ENCODE results near the gene B4GALNT3. TPM values are rescaled to one million over a fixed set of nuclear protein-coding genes. Genes with fewer than 3 reads are reported as not detected.

B4GALNT3 gene
- total RNA-seq, 1 donor = 0.09 TPM

GRCh38 chr12:517538-517937 is 57.8 kb downstream of the B4GALNT3 start:
- DNase-seq (ENCODE audit: low read depth) = no peak
- TF ChIP-seq CTCF (IDR thresholded peaks at IDR 0.05; ENCODE audit: insufficient read depth, low read length) = no peak

GRCh38 chr12:520119-520518 is 60.4 kb downstream of the B4GALNT3 start:
- DNase-seq (ENCODE audit: low read depth) = no peak
- TF ChIP-seq CTCF (IDR thresholded peaks at IDR 0.05; ENCODE audit: insufficient read depth, low read length) = no peak
- H3K4me3 ChIP-seq (ENCODE audit: low read depth, low read length) = no peak overlapping the region

More at GRCh38 chr12:517538-517937, 57.8 kb downstream of the B4GALNT3 start:
- H3K4me3 ChIP-seq (ENCODE audit: low read depth, low read length) = no peak overlapping the region

GRCh38 chr12:522692-523378 is 63.1 kb downstream of the B4GALNT3 start:
- no peak for DNase-seq (ENCODE audit: low read depth)
- no peak overlapping the region for H3K4me3 ChIP-seq (ENCODE audit: low read depth, low read length)
- TF ChIP-seq CTCF (IDR thresholded peaks at IDR 0.05; ENCODE audit: insufficient read depth, low read length) = no peak

GRCh38 chr12:524167-524951 is 64.6 kb downstream of the B4GALNT3 start:
- DNase-seq (ENCODE audit: low read depth) = no peak
- no peak overlapping the region for H3K4me3 ChIP-seq (ENCODE audit: low read depth, low read length)
- TF ChIP-seq CTCF (IDR thresholded peaks at IDR 0.05; ENCODE audit: insufficient read depth, low read length) = no peak

GRCh38 chr12:526089-526488 is 66.3 kb downstream of the B4GALNT3 start:
- no peak for DNase-seq (ENCODE audit: low read depth)
- no peak overlapping the region for H3K4me3 ChIP-seq (ENCODE audit: low read depth, low read length)
- no peak for TF ChIP-seq CTCF (IDR thresholded peaks at IDR 0.05; ENCODE audit: insufficient read depth, low read length)

- DNase-seq (ENCODE audit: low read depth) = no peak
- TF ChIP-seq CTCF (IDR thresholded peaks at IDR 0.05; ENCODE audit: insufficient read depth, low read length) = no peak
- H3K4me3 ChIP-seq (ENCODE audit: low read depth, low read length) = no peak overlapping the region
Observed at GRCh38 chr12:527241-527640, 67.5 kb downstream of the B4GALNT3 start.
